Calu3 (cell line): Measurements from ENCODE around the gene PRPH. TPM values are rescaled to one million over a fixed set of nuclear protein-coding genes. Genes with fewer than 3 reads are reported as not detected.
A peak's percentile ranks its signal among the peaks of the same experiment; 100 is the strongest.

Experiments used
- BruUV-seq: library from RNA; stranded (reverse); fragments of 400-500 nt; replicated peaks from 2 replicates; lab custom pipeline; 2021; lab: Mats Ljungman, UMichigan
- CTCF ChIA-PET: fragments of 300-600 bp; sonication (Branson Sonifier 250); formaldehyde crosslinking; loops from one replicate; lab custom pipeline; 2022; ENCODE audit warnings: antibody characterized with exemption; lab: Charles Lee
- DNase-seq: peaks from one replicate; pipeline ENCODE4 v3.0.0; 2022
- H3K27ac Mint-ChIP-seq: one replicate; pipeline ENCODE4 v1.8.0; 2022; ENCODE audit warnings: mixed read lengths; ENCODE audit not compliant: unreplicated experiment
- H3K27me3 Mint-ChIP-seq: one replicate; pipeline ENCODE4 v1.8.0; 2022; ENCODE audit warnings: mixed read lengths; ENCODE audit not compliant: unreplicated experiment
- H3K36me3 Mint-ChIP-seq: one replicate; pipeline ENCODE4 v1.8.0; 2022; ENCODE audit warnings: mild to moderate bottlenecking, moderate library complexity, mixed read lengths; ENCODE audit not compliant: insufficient read depth, unreplicated experiment
- H3K4me1 Mint-ChIP-seq: one replicate; pipeline ENCODE4 v1.8.0; 2022; ENCODE audit warnings: mild to moderate bottlenecking, low read depth, mixed read lengths; ENCODE audit not compliant: unreplicated experiment
- H3K4me3 Mint-ChIP-seq: one replicate; pipeline ENCODE4 v1.8.0; 2022; ENCODE audit warnings: mild to moderate bottlenecking, low read depth, moderate library complexity, mixed read lengths; ENCODE audit not compliant: unreplicated experiment
- H3K9me3 Mint-ChIP-seq: one replicate; pipeline ENCODE4 v1.8.0; 2022; ENCODE audit warnings: low read depth, mixed read lengths; ENCODE audit not compliant: unreplicated experiment
- intact Hi-C: fragments of 100-400 bp; cut with micrococcal nuclease; formaldehyde crosslinking; loops from one replicate; pipeline ENCODE4 v1.10.0; 2022; ENCODE audit not compliant: unreplicated experiment
- total RNA-seq: library from RNA; stranded (reverse); gene quantifications from 2 replicates; pipeline ENCODE4 v1.2.3, GENCODE V29; 2022
- TF ChIP-seq, protein P1 (sequence below): fragments of 200-600 bp; IDR thresholded peaks from one replicate; pipeline ENCODE4 v1.8.0; 2022; ENCODE audit warnings: antibody characterized with exemption; ENCODE audit not compliant: unreplicated experiment

The PRPH gene
- total RNA-seq, 1 experiment from 2014 or later: not detected

- CTCF ChIA-PET: interaction anchor here (0.6 to 1.8 kb wide), 12 partner anchors 8 to 257 kb away, joined by 3 to 12 read pairs (median 6); partner anchors contain the start of genes C1QL4, DNAJC22 and TROAP
- no TSS peak for BruUV-seq
- Mint-ChIP-seq H3K27ac (no peak overlapping the region), H3K36me3 (peaks cover 11% of the 10 kb centered on the region), H3K27me3 (peaks cover 16% of the 10 kb centered on the region), H3K9me3 (no peaks in the 10 kb centered on the region), H3K4me1 (peaks cover 23% of the 10 kb centered on the region), H3K4me3 (peak overlapping the region; percentile 60)
- TF ChIP-seq, protein P1, sequence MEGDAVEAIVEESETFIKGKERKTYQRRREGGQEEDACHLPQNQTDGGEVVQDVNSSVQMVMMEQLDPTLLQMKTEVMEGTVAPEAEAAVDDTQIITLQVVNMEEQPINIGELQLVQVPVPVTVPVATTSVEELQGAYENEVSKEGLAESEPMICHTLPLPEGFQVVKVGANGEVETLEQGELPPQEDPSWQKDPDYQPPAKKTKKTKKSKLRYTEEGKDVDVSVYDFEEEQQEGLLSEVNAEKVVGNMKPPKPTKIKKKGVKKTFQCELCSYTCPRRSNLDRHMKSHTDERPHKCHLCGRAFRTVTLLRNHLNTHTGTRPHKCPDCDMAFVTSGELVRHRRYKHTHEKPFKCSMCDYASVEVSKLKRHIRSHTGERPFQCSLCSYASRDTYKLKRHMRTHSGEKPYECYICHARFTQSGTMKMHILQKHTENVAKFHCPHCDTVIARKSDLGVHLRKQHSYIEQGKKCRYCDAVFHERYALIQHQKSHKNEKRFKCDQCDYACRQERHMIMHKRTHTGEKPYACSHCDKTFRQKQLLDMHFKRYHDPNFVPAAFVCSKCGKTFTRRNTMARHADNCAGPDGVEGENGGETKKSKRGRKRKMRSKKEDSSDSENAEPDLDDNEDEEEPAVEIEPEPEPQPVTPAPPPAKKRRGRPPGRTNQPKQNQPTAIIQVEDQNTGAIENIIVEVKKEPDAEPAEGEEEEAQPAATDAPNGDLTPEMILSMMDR: peak; percentile 13
- intact Hi-C loops: no loop called here
- DNase-seq: peak; percentile 69
Observed at GRCh38 chr12:49296836-49297694, 2.1 kb downstream of the PRPH start.

DNA sequence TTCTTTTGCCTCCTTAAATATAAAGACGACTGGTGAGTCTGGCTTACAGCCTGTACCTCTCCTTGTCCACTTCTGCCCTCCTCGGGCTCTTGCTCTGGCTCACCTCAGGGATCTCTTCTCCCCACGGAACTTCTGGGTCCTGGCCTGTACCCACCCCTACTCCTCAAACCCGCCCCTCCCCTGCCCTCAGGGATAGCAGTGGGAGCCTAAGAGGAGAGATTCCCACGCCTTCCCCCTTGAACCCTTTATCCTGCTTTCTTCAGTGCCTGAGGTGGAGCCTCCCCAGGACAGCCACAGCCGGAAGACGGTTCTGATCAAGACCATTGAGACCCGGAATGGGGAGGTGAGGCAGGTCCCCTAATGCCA lies 2.7 kb downstream of the PRPH start:
- DNase-seq: no peak
- CTCF ChIA-PET: interaction anchor here (0.6 to 1.8 kb wide), 13 partner anchors 8 to 256 kb away, joined by 3 to 12 read pairs (median 5); partner anchors contain the start of genes C1QL4, DNAJC22 and TROAP
- TF ChIP-seq, protein P1: no peak
- H3K4me1 Mint-ChIP-seq: peaks cover 23% of the 10 kb centered on the region
- no peak overlapping the region for H3K27ac Mint-ChIP-seq
- no TSS peak for BruUV-seq
- H3K4me3 Mint-ChIP-seq: peak overlapping the region; percentile 60
- H3K27me3 Mint-ChIP-seq: peaks cover 19% of the 10 kb centered on the region
- peaks cover 11% of the 10 kb centered on the region for H3K36me3 Mint-ChIP-seq
- intact Hi-C loops: no loop called here
- no peaks in the 10 kb centered on the region for H3K9me3 Mint-ChIP-seq

DNA sequence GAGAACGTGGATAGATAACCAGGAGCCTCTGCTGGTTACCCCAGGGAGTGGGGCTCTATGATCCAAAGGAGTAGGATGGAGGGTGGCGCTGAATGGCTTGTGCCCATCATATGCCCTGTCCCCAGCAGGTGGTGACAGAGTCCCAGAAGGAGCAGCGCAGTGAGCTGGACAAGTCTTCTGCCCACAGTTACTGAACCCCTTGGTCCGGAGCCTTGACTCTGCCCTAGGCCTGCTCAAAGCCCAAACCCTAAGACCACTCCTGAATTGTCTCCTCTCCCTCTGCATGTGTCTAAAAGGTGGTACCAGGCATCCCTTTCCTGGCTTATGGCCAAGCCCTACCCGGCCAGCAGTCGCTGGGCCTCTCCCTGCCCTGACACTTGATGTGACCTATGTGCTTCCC lies 3.2 kb downstream of the PRPH start:
- H3K27me3 Mint-ChIP-seq: peaks cover 24% of the 10 kb centered on the region
- no TSS peak for BruUV-seq
- CTCF ChIA-PET: interaction anchor here (0.6 to 1.8 kb wide), 6 partner anchors 8 to 256 kb away, joined by 3 to 7 read pairs (median 4); partner anchors contain the start of genes KMT2D and TROAP
- H3K9me3 Mint-ChIP-seq: no peaks in the 10 kb centered on the region
- peak; percentile 52 for DNase-seq
- H3K4me3 Mint-ChIP-seq: peak overlapping the region; percentile 60
- no peak overlapping the region for H3K27ac Mint-ChIP-seq
- H3K4me1 Mint-ChIP-seq: peaks cover 23% of the 10 kb centered on the region
- H3K36me3 Mint-ChIP-seq: peaks cover 11% of the 10 kb centered on the region
- TF ChIP-seq, protein P1: no peak
- intact Hi-C loops: no loop called here

DNA sequence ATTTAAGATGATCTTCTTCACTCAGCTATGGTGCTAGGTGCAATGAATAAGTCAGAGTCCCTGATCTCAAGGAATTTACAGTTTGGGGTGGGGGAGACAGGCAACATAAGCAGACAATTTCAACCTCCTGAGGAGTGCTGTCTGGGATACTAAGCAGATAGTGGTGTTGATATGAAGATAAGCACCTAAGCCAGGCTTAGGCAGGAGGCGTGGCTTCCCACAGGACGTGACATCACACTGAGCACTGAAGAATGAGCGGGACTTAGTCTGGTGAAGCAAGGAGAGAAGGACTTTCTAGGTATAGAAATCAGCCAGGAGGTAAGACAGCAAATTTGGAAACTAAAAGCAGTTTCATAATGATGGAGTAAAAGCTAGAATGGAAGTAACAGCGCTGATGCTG lies 6.8 kb downstream of the PRPH start:
- TF ChIP-seq, protein P1: no peak
- peaks cover 2% of the 10 kb centered on the region for H3K9me3 Mint-ChIP-seq
- intact Hi-C loops: no loop called here
- BruUV-seq: no TSS peak
- peaks cover 39% of the 10 kb centered on the region for H3K27me3 Mint-ChIP-seq
- peaks cover 20% of the 10 kb centered on the region for H3K4me1 Mint-ChIP-seq
- H3K27ac Mint-ChIP-seq: no peak overlapping the region
- DNase-seq: no peak
- CTCF ChIA-PET: no interaction called here
- no peak overlapping the region for H3K4me3 Mint-ChIP-seq
- peaks cover 8% of the 10 kb centered on the region for H3K36me3 Mint-ChIP-seq
